PC-9 (cell line): ENCODE results near the gene ALG11. TPM values are rescaled to one million over a fixed set of nuclear protein-coding genes. Genes with fewer than 3 reads are reported as not detected.

Source experiments
- BruUV-seq: library from RNA; stranded (reverse); fragments of 400-500 nt; replicated peaks from 2 replicates; lab custom pipeline; 2021; lab: Mats Ljungman, UMichigan
- CTCF ChIA-PET: fragments of 300-600 bp; sonication (Branson Sonifier 250); formaldehyde crosslinking; loops from one replicate; lab custom pipeline; 2022; ENCODE audit warnings: antibody characterized with exemption; lab: Charles Lee
- POLR2A ChIA-PET: fragments of 300-600 bp; sonication (Branson Sonifier 250); formaldehyde crosslinking; loops from one replicate; lab custom pipeline; 2022; ENCODE audit warnings: antibody characterized with exemption; ENCODE audit not compliant: unreplicated experiment; lab: Charles Lee
- DNase-seq, 2 experiments: peaks; one replicate each; pipeline versions ENCODE4 v3.0.0 to v3.0.0-alpha.2; 2015 to 2022; ENCODE audit warnings: mixed read lengths in 1 of 2
- H2AFZ ChIP-seq: fragments of 200-600 bp; sonication (generic); 2 replicates; pipeline ENCODE4 v1.8.1; 2017; ENCODE audit warnings: antibody characterized with exemption
- H3F3A ChIP-seq: fragments of 200-600 bp; sonication (generic); 2 replicates; pipeline ENCODE4 v1.8.1; 2017; ENCODE audit warnings: antibody characterized with exemption, mild to moderate bottlenecking, low read depth; ENCODE audit not compliant: insufficient read depth
- H3K27ac ChIP-seq: fragments of 200-600 bp; sonication (generic); 2 replicates; pipeline ENCODE4 v1.6.1; 2016; ENCODE audit warnings: mixed run types
- H3K27me3 ChIP-seq: fragments of 200-600 bp; sonication (generic); 2 replicates; pipeline ENCODE4 v1.6.1; 2016; ENCODE audit warnings: low read depth, mixed run types; ENCODE audit not compliant: insufficient read depth
- H3K36me3 ChIP-seq: fragments of 200-600 bp; sonication (generic); 2 replicates; pipeline ENCODE4 v1.6.1; 2016; ENCODE audit warnings: low read depth, mixed run types
- H3K4me1 ChIP-seq: fragments of 200-600 bp; sonication (generic); replicated peaks from 2 replicates; pipeline ENCODE4 v1.6.1; 2016; ENCODE audit warnings: mixed run types; ENCODE audit not compliant: insufficient read depth
- H3K4me2 ChIP-seq: fragments of 200-600 bp; sonication (generic); 2 replicates; pipeline ENCODE4 v1.6.1; 2017; ENCODE audit warnings: mixed run types
- H3K4me3 ChIP-seq: fragments of 200-600 bp; sonication (generic); 2 replicates; pipeline ENCODE4 v1.6.1; 2016; ENCODE audit warnings: mixed run types
- H3K79me2 ChIP-seq: fragments of 200-600 bp; sonication (generic); 2 replicates; pipeline ENCODE4 v1.6.1; 2017; ENCODE audit warnings: low read depth, mixed run types
- H3K9me2 ChIP-seq: fragments of 200-600 bp; sonication (generic); 2 replicates; pipeline ENCODE4 v1.8.1; 2017; ENCODE audit warnings: mild to moderate bottlenecking; ENCODE audit not compliant: insufficient read depth
- H3K9me3 ChIP-seq: fragments of 200-600 bp; sonication (generic); 2 replicates; pipeline ENCODE4 v1.8.1; 2016; ENCODE audit warnings: low read depth; ENCODE audit not compliant: insufficient read depth
- H4K20me1 ChIP-seq: fragments of 200-600 bp; sonication (generic); 2 replicates; pipeline ENCODE4 v1.8.1; 2017; ENCODE audit not compliant: insufficient read depth
- CTCF ChIP-seq: fragments of 200-600 bp; sonication (generic); conservative IDR thresholded peaks from 2 replicates; pipeline ENCODE4 v1.6.1; 2017; ENCODE audit warnings: mixed run types, antibody characterized with exemption, mild to moderate bottlenecking, moderate library complexity
- EZH2 ChIP-seq: fragments of 200-600 bp; sonication (generic); IDR thresholded peaks from 2 replicates; pipeline ENCODE4 v1.8.0; 2017; ENCODE audit warnings: antibody characterized with exemption, low read depth
- intact Hi-C: fragments of 100-400 bp; cut with micrococcal nuclease; formaldehyde crosslinking; loops from one replicate; pipeline ENCODE4 v1.10.0; 2022; ENCODE audit not compliant: unreplicated experiment
- total RNA-seq: library from RNA; stranded (reverse); gene quantifications from 2 replicates; pipeline ENCODE4 v1.2.3, GENCODE V29; 2021

ALG11 gene
- total RNA-seq, 1 experiment from 2014 or later: 15.0 TPM

- no peak overlapping the region for H3K4me3 ChIP-seq
- DNase-seq: no peak
- no peaks in the 10 kb centered on the region for H3K36me3 ChIP-seq
- POLR2A ChIA-PET: no interaction called here
- H4K20me1 ChIP-seq: no peaks in the 10 kb centered on the region
- no peaks in the 10 kb centered on the region for H3K79me2 ChIP-seq
- H3K27ac ChIP-seq: no peak overlapping the region
- H3F3A ChIP-seq: no peaks in the 10 kb centered on the region
- H3K27me3 ChIP-seq: no peaks in the 10 kb centered on the region
- H3K4me2 ChIP-seq: no peak overlapping the region
- no peak for TF ChIP-seq EZH2
- no peak for TF ChIP-seq CTCF
- no peaks in the 10 kb centered on the region for H3K9me3 ChIP-seq
- CTCF ChIA-PET: interaction anchor here (0.5 kb wide), 1 partner anchor 8 kb away, joined by 3 read pairs; no protein-coding TSS in a partner anchor
- H3K4me1 ChIP-seq: peaks cover 12% of the 10 kb centered on the region
- intact Hi-C loops: no loop called here
- no TSS peak for BruUV-seq
- 0 out of 2 replicates have a peak overlapping the region, but pooled peaks have one; percentile 26 for H2AFZ ChIP-seq
- H3K9me2 ChIP-seq: no peaks in the 10 kb centered on the region
These were observed 18.5 kb upstream of the ALG11 start for GRCh38 chr13:51993713-51994112.

- H3K27ac ChIP-seq: no peak overlapping the region
- H3K9me3 ChIP-seq: no peaks in the 10 kb centered on the region
- no peak overlapping the region for H3K4me3 ChIP-seq
- no peaks in the 10 kb centered on the region for H4K20me1 ChIP-seq
- H3K9me2 ChIP-seq: no peaks in the 10 kb centered on the region
- no peaks in the 10 kb centered on the region; the same call in 1 of the 2 replicates for H3F3A ChIP-seq
- no peak overlapping the region for H3K4me2 ChIP-seq
- no peak overlapping the region for H2AFZ ChIP-seq
- no peaks in the 10 kb centered on the region for H3K27me3 ChIP-seq
- ChIA-PET POLR2A (no interaction called here), CTCF (no interaction called here)
- intact Hi-C loops: no loop called here
- no peak for DNase-seq
- TF ChIP-seq EZH2 (no peak), CTCF (no peak)
- no peaks in the 10 kb centered on the region for H3K36me3 ChIP-seq
- no TSS peak for BruUV-seq
- no peaks in the 10 kb centered on the region for H3K79me2 ChIP-seq
- peaks cover 20% of the 10 kb centered on the region for H3K4me1 ChIP-seq
These were observed 16.3 kb upstream of the ALG11 start for GRCh38 chr13:51995677-51996551.

GRCh38 chr13:51996641-51997040 is 15.6 kb upstream of the ALG11 start:
- Histone ChIP-seq H3K4me1 (peaks cover 20% of the 10 kb centered on the region), H3K9me2 (no peaks in the 10 kb centered on the region), H3K4me3 (no peak overlapping the region), H3K27me3 (no peaks in the 10 kb centered on the region), H4K20me1 (no peaks in the 10 kb centered on the region), H3K79me2 (no peaks in the 10 kb centered on the region), H3K36me3 (no peaks in the 10 kb centered on the region), H3F3A (no peaks in the 10 kb centered on the region; the same call in 1 of the 2 replicates), H3K9me3 (no peaks in the 10 kb centered on the region), H2AFZ (no peak overlapping the region), H3K4me2 (no peak overlapping the region), H3K27ac (no peak overlapping the region)
- TF ChIP-seq CTCF (no peak), EZH2 (no peak)
- intact Hi-C loops: no loop called here
- BruUV-seq: no TSS peak
- ChIA-PET CTCF (no interaction called here), POLR2A (no interaction called here)
- DNase-seq: no peak
